ENCODE measurements around the gene ITPR1. TPM values are rescaled to one million over a fixed set of nuclear protein-coding genes. Genes with fewer than 3 reads are reported as not detected.

Gene ITPR1
- total RNA-seq, 1 donor from 2014 or later = 53.1 TPM

DNA sequence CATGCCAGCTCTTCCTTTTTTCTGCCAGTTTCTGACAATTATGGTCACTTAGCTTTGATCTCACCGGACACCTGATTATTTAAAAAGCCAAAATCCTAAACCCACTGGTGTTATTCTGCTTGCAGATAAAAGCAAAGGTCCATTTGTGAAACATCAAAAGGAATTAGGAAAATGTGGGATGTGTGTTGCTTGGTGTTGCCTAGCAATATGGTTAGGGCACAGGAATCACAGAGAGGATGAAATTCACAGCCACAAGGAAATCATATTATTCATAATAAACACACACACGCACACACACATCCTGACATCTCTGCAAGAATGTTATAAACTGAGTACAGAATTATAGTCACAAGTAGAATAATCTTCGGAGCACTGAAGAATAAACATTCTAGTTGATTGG lies 396.7 kb downstream of the ITPR1 start:
- Mint-ChIP-seq H3K9me3 (ENCODE audit: unreplicated experiment) (no peaks in the 10 kb centered on the region), H3K4me3 (ENCODE audit: unreplicated experiment) (no peak overlapping the region), H3K27me3 (ENCODE audit: unreplicated experiment) (peaks cover 1% of the 10 kb centered on the region), H3K4me1 (ENCODE audit: unreplicated experiment) (no peaks in the 10 kb centered on the region), H3K36me3 (ENCODE audit: low read depth, unreplicated experiment) (no peaks in the 10 kb centered on the region), H3K27ac (ENCODE audit: unreplicated experiment) (no peak overlapping the region)
- TF ChIP-seq, protein P1, sequence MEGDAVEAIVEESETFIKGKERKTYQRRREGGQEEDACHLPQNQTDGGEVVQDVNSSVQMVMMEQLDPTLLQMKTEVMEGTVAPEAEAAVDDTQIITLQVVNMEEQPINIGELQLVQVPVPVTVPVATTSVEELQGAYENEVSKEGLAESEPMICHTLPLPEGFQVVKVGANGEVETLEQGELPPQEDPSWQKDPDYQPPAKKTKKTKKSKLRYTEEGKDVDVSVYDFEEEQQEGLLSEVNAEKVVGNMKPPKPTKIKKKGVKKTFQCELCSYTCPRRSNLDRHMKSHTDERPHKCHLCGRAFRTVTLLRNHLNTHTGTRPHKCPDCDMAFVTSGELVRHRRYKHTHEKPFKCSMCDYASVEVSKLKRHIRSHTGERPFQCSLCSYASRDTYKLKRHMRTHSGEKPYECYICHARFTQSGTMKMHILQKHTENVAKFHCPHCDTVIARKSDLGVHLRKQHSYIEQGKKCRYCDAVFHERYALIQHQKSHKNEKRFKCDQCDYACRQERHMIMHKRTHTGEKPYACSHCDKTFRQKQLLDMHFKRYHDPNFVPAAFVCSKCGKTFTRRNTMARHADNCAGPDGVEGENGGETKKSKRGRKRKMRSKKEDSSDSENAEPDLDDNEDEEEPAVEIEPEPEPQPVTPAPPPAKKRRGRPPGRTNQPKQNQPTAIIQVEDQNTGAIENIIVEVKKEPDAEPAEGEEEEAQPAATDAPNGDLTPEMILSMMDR (IDR thresholded peaks at IDR 0.05; ENCODE audit: unreplicated experiment) = no peak
- no peak for DNase-seq (ENCODE audit: low spot score)

DNA sequence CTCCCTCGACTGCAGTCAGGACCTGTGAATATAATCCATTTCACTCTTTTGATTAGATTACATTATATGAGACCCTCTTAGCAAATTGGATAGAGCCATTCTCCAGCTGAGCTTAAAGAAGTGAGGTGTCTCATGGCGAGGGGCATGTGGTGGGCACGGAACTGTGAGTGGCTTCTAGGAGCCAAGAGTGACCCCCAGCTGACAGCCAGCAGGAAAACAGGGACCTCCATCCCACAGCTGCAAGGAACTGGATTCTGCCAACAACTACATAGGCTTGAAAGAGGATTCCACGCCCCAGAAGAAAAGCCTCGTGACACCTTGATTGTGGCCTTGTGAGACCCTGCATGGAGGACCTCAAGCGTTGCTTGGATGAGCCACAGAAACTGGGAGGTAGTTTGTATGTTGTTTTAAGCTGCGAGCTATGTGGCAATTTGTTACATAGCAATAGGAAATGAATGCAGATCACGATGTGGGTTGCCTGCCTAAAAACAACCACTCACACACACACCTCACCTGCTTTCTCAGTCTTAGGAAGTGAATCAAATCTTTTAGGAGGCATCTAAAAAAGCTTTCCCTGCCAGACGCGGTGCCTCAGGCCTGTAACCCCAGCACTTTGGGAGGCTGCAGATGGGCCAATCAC lies 401.9 kb downstream of the ITPR1 start:
- Mint-ChIP-seq H3K9me3 (ENCODE audit: unreplicated experiment) (no peaks in the 10 kb centered on the region), H3K4me1 (ENCODE audit: unreplicated experiment) (no peaks in the 10 kb centered on the region), H3K36me3 (ENCODE audit: low read depth, unreplicated experiment) (no peaks in the 10 kb centered on the region)

DNA sequence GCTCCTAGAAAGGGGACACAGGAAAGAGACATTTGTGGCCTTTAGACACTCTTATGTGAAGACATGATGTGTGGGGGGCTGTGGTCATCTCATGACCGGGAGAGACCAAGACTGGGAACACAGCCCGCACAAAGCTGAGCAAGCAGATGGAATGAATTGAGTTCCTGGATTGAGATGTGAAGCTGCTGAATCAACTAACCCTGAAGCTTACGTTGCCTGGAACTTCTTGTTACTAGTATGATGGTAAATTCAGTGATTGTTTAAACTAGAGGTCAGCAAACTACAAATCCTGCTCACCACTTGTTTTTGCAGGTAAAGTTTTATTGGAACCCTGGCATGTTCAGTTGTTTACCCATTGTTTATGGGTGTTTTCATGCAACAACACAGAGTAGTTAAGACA lies 402.7 kb downstream of the ITPR1 start:
- TF ChIP-seq, protein P1 (IDR thresholded peaks at IDR 0.05; ENCODE audit: unreplicated experiment) = no peak
- peaks cover 8% of the 10 kb centered on the region for H3K27me3 Mint-ChIP-seq (ENCODE audit: unreplicated experiment)
- H3K36me3 Mint-ChIP-seq (ENCODE audit: low read depth, unreplicated experiment) = no peaks in the 10 kb centered on the region
- H3K4me3 Mint-ChIP-seq (ENCODE audit: unreplicated experiment) = no peak overlapping the region
- no peaks in the 10 kb centered on the region for H3K9me3 Mint-ChIP-seq (ENCODE audit: unreplicated experiment)
- no peaks in the 10 kb centered on the region for H3K4me1 Mint-ChIP-seq (ENCODE audit: unreplicated experiment)
- no peak for DNase-seq (ENCODE audit: low spot score)
- H3K27ac Mint-ChIP-seq (ENCODE audit: unreplicated experiment) = no peak overlapping the region

More for the DNA sequence above, 401.9 kb downstream of the ITPR1 start:
- TF ChIP-seq, protein P1 (IDR thresholded peaks at IDR 0.05; ENCODE audit: unreplicated experiment) = no peak
- Mint-ChIP-seq H3K27me3 (ENCODE audit: unreplicated experiment) (peaks cover 4% of the 10 kb centered on the region), H3K4me3 (ENCODE audit: unreplicated experiment) (no peak overlapping the region), H3K27ac (ENCODE audit: unreplicated experiment) (no peak overlapping the region)
- DNase-seq (ENCODE audit: low spot score) = no peak

Other genes starting within 250 kb of the ITPR1 start
- 15.3 TPM for gene SETMAR, start 190.0 kb upstream of the ITPR1 start, total RNA-seq (ENCODE audit: unreplicated experiment)
- gene SUMF1, start 26.1 kb upstream of the ITPR1 start, total RNA-seq (ENCODE audit: unreplicated experiment) = 17.5 TPM